ENCODE results near the gene WDR72.

The WDR72 gene

DNA sequence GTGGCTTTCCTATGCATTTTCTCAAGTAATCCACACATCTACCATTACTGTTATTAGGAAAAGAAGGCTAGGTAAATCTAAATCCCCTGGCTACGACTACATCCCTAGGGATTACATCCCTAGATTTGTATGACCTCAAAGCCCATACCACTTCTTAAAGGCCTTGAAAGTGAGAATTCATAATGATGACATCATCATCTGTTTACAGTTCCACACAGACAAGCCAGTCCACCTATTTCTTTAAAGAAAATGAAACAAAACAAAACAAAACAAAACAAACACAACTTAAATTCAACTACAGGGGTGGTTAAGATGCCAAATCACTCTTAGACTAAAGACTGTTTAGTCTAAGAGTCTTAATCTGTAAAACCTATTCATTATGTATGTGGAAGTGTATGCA lies 5.7 kb downstream of the WDR72 start:
- no peak overlapping the region for H3K27ac ChIP-seq (ENCODE audit: low read length)
- no peaks in the 10 kb centered on the region for H3K36me3 ChIP-seq (ENCODE audit: control insufficient read depth in 1 of 2, insufficient read depth in 2 of 2, low read length in 2 of 2)
- H3K27me3 ChIP-seq (ENCODE audit: low read depth, low read length): no peaks in the 10 kb centered on the region
- no peaks in the 10 kb centered on the region for H3K4me1 ChIP-seq (ENCODE audit: control insufficient read depth in 1 of 2, insufficient read depth in 2 of 2, low read length in 2 of 2)
- no peaks in the 10 kb centered on the region for H3K9me3 ChIP-seq (ENCODE audit: control insufficient read depth in 1 of 2, low read length in 2 of 2)
- H3K4me3 ChIP-seq (ENCODE audit: low read depth in 1 of 2, low read length in 2 of 2): no peak overlapping the region

DNA sequence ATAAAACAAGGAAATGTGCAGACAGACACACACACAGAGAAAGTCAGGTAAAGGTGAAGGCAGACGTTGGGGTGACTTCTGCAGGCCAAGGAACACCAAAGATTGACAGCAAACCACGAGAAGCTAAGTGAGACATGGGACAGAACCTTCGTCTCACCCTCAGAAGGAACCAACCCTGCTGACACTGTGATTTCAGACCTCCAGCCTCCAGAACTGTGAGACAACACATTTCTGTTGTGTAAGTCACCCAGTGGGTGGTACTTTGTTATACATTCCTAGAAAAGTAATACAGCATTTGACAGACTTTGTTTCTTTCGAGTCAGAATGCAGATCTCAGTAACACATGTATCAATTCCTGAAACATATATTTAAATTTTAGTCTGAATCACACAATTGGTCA lies 7.1 kb downstream of the WDR72 start:
- no peaks in the 10 kb centered on the region for H3K9me3 ChIP-seq (ENCODE audit: control insufficient read depth in 1 of 2, low read length in 2 of 2)
- H3K4me1 ChIP-seq (ENCODE audit: control insufficient read depth in 1 of 2, insufficient read depth in 2 of 2, low read length in 2 of 2): no peaks in the 10 kb centered on the region
- no peaks in the 10 kb centered on the region for H3K27me3 ChIP-seq (ENCODE audit: low read depth, low read length)
- H3K36me3 ChIP-seq (ENCODE audit: control insufficient read depth in 1 of 2, insufficient read depth in 2 of 2, low read length in 2 of 2): no peaks in the 10 kb centered on the region
- H3K4me3 ChIP-seq (ENCODE audit: low read depth in 1 of 2, low read length in 2 of 2): no peak overlapping the region
- no peak overlapping the region for H3K27ac ChIP-seq (ENCODE audit: low read length)

DNA sequence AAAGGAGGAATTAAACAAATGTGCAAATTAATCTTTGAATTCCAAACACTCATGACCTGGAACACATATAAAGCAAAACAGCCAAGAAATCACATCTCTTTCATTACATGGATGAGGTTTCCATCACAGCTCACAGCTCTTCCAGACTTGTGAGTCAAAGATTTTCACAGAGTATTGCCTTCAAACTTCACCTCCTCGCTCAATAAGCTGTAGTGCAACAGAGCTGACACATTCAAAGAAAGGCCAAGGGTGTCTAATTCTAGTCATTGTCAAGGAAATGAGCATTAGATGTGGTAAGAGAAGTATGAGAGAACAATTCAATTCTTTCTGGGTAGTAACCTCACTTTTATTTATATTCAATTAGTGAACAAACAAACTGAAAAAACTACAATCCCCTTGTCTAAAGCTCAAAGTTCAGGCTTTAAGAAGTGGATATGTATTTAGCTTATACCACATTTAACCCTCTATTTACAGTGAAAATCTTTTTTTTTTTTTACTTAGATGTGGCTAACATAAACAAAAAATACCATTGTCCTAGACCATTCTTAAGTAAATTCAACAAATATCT lies 11.9 kb downstream of the WDR72 start:
- H3K9me3 ChIP-seq (ENCODE audit: control insufficient read depth in 1 of 2, low read length in 2 of 2): no peaks in the 10 kb centered on the region
- H3K4me1 ChIP-seq (ENCODE audit: control insufficient read depth in 1 of 2, insufficient read depth in 2 of 2, low read length in 2 of 2): no peaks in the 10 kb centered on the region
- no peaks in the 10 kb centered on the region for H3K27me3 ChIP-seq (ENCODE audit: low read depth, low read length)
- no peak overlapping the region for H3K27ac ChIP-seq (ENCODE audit: low read length)
- H3K4me3 ChIP-seq (ENCODE audit: low read depth in 1 of 2, low read length in 2 of 2): no peak overlapping the region
- no peaks in the 10 kb centered on the region for H3K36me3 ChIP-seq (ENCODE audit: control insufficient read depth in 1 of 2, insufficient read depth in 2 of 2, low read length in 2 of 2)

DNA sequence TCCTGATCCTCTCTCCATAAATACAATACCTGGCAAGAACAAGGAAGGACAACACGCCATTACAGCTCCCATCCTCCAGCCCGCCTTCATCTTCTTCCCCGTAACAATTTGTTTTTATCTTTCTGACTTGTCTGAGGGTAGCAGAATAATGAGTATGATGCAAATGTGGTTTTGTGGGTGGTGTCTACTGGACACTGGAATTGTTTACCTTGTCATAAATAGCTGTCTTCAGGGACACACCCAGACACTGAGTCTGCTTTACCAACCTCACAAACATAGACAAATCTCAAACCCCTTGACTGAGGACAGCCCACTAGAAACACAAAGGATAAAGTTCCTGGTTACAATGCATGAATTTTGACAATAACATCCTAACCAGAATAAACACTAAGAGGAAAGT lies 13.4 kb downstream of the WDR72 start:
- Histone ChIP-seq H3K27me3 (ENCODE audit: low read depth, low read length) (no peaks in the 10 kb centered on the region), H3K27ac (ENCODE audit: low read length) (no peak overlapping the region), H3K36me3 (ENCODE audit: control insufficient read depth in 1 of 2, insufficient read depth in 2 of 2, low read length in 2 of 2) (no peaks in the 10 kb centered on the region), H3K4me1 (ENCODE audit: control insufficient read depth in 1 of 2, insufficient read depth in 2 of 2, low read length in 2 of 2) (no peaks in the 10 kb centered on the region), H3K4me3 (ENCODE audit: low read depth in 1 of 2, low read length in 2 of 2) (no peak overlapping the region), H3K9me3 (ENCODE audit: control insufficient read depth in 1 of 2, low read length in 2 of 2) (no peaks in the 10 kb centered on the region)

DNA sequence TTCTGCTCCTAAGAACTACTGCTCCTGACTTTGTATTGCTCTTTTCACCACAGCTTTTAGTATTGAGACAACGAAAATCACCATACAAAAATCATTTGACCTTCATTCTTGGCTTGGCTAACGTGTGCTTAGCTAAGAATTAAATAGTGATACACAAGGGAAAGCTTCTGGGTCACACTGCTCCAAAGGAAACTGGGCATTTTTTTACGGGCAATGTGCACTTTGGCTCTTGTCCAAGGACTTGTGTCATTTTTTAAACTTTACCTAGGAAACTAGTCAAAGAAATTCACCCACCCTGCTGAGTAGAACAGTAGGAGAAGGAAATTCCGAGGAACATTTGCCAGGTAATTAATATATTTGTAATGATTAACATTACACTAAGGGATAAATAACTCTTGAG lies 19.8 kb downstream of the WDR72 start:
- no peak overlapping the region for H3K4me3 ChIP-seq (ENCODE audit: low read depth in 1 of 2, low read length in 2 of 2)
- no peaks in the 10 kb centered on the region for H3K9me3 ChIP-seq (ENCODE audit: control insufficient read depth in 1 of 2, low read length in 2 of 2)
- no peak overlapping the region for H3K27ac ChIP-seq (ENCODE audit: low read length)
- H3K27me3 ChIP-seq (ENCODE audit: low read depth, low read length): no peaks in the 10 kb centered on the region
- H3K4me1 ChIP-seq (ENCODE audit: control insufficient read depth in 1 of 2, insufficient read depth in 2 of 2, low read length in 2 of 2): no peaks in the 10 kb centered on the region
- no peaks in the 10 kb centered on the region for H3K36me3 ChIP-seq (ENCODE audit: control insufficient read depth in 1 of 2, insufficient read depth in 2 of 2, low read length in 2 of 2)

DNA sequence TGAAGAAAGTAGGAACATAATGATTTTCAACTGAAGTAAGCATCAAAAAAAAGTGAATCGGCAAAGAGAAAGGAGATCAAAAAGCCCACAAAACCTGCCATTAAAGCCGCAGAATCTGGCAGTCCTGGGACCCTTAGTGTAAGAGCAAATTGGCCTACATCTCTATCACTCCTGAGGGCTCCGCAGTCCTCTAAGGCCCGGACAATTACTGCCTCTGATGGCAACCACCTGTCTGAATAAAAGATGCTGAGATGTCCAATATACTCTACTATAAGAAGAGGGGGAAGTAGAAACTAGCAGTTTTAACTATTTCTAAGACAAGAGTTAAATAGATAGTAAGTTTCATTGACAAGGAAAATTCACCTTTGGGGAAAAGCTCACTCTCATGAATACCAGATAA lies 20.3 kb downstream of the WDR72 start:
- no peaks in the 10 kb centered on the region for H3K36me3 ChIP-seq (ENCODE audit: control insufficient read depth in 1 of 2, insufficient read depth in 2 of 2, low read length in 2 of 2)
- no peaks in the 10 kb centered on the region for H3K4me1 ChIP-seq (ENCODE audit: control insufficient read depth in 1 of 2, insufficient read depth in 2 of 2, low read length in 2 of 2)

DNA sequence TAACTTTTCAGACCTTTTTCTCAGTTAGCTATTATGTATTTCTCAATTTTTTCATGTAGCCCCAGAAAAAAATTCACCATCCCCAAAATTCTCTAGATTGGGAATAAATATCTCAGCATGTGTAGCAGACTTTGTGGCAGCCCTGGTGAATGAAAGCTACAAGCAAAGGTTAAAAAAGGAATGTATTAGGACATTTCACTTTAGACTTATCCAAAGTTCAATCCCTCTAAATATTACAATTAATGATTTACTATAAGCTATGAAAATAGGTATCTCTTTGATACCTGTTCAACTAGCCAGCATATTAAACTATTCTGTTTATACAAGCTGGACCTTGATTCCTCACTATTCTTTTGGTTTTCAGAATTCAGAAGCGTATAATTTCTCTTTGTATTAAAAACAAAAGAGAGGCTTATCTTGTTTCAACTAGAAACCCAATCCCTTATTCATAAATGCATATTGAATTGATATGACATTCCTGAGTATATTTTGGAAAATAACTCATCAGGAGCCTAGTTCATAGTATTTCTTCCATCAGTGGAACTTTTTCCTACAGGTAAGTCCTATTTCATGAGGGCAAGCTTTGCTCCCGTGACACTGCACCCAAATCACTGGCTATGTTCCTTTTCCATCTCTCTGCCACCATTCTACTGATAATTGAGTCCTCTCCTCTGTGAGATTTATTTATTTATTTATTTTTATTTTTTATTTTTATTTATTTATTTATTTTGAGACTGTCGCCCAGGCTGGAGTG lies 38.0 kb downstream of the WDR72 start:
- H3K27ac ChIP-seq (ENCODE audit: low read length): no peak overlapping the region
- H3K4me1 ChIP-seq (ENCODE audit: control insufficient read depth in 1 of 2, insufficient read depth in 2 of 2, low read length in 2 of 2): no peaks in the 10 kb centered on the region
- no peak overlapping the region for H3K4me3 ChIP-seq (ENCODE audit: low read depth in 1 of 2, low read length in 2 of 2)
- H3K9me3 ChIP-seq (ENCODE audit: control insufficient read depth in 1 of 2, low read length in 2 of 2): no peaks in the 10 kb centered on the region
- no peaks in the 10 kb centered on the region for H3K27me3 ChIP-seq (ENCODE audit: low read depth, low read length)
- H3K36me3 ChIP-seq (ENCODE audit: control insufficient read depth in 1 of 2, insufficient read depth in 2 of 2, low read length in 2 of 2): no peaks in the 10 kb centered on the region

More for the DNA sequence above, 20.3 kb downstream of the WDR72 start:
- no peak overlapping the region for H3K4me3 ChIP-seq (ENCODE audit: low read depth in 1 of 2, low read length in 2 of 2)
- no peak overlapping the region for H3K27ac ChIP-seq (ENCODE audit: low read length)
- no peaks in the 10 kb centered on the region for H3K9me3 ChIP-seq (ENCODE audit: control insufficient read depth in 1 of 2, low read length in 2 of 2)
- no peaks in the 10 kb centered on the region for H3K27me3 ChIP-seq (ENCODE audit: low read depth, low read length)

DNA sequence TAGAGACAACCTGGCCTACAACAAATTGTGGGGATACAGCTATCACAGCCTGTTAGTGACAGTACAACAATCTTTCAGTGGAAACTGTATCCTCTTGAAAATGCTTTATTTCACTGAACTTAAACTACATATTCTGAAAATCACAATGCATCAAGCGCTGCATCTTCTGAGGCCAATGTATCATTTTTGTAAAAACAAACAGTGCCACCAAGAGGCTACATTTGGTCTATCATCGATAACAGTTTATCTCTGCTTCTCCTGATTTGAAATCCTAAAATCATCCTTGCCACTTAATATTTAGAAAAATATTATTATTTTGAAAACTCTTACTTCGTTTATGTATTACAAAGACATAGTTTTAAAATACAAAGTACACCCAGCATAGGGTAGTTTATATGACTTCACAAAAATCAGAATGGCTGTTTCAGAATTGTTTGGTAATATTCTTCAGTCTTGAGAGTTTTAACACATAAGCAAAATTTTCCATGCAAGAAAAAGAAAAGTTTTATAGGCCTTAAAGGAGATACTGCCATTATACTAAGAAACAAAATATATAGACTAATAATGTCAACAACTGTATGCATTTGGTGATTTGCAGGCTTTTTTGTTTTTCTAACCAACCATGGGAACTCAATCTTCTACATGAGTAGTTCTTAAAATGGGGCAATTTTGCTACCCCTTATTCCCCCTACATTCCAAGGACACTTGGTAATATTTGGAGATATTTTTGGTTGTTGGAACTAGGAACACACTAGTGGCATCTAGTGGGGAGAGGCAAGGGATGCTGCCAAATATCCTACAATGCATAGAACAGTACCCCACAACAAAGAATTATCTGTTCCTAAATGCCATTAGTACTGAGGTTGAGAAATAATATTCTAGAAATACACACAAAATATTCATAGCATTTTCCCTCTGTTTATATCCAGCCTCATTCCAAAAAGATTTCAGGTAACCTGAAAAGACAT lies 42.3 kb downstream of the WDR72 start:
- H3K4me3 ChIP-seq (ENCODE audit: low read depth in 1 of 2, low read length in 2 of 2): no peak overlapping the region
- H3K9me3 ChIP-seq (ENCODE audit: control insufficient read depth in 1 of 2, low read length in 2 of 2): no peaks in the 10 kb centered on the region
- H3K36me3 ChIP-seq (ENCODE audit: control insufficient read depth in 1 of 2, insufficient read depth in 2 of 2, low read length in 2 of 2): no peaks in the 10 kb centered on the region
- no peaks in the 10 kb centered on the region for H3K27me3 ChIP-seq (ENCODE audit: low read depth, low read length)
- no peak overlapping the region for H3K27ac ChIP-seq (ENCODE audit: low read length)
- H3K4me1 ChIP-seq (ENCODE audit: control insufficient read depth in 1 of 2, insufficient read depth in 2 of 2, low read length in 2 of 2): no peaks in the 10 kb centered on the region

DNA sequence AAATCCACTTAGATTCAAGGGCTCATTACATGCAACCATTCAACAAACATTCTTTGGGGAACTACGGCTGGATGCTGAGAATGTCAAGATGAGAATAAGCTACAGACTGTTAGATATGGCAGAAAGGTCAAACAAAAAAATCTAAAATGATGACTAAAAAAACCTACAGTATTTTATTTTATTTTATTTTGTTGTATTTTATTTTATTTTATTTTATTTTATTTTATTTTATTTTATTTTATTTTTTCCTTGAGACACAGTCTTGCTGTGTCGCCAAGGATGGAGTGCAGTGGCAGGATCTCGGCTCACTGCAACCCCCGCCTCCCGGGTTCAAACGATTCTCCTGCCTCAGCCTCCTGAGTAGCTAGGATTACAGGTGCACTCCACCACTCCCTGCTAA lies 46.2 kb downstream of the WDR72 start:
- Histone ChIP-seq H3K4me1 (ENCODE audit: control insufficient read depth in 1 of 2, insufficient read depth in 2 of 2, low read length in 2 of 2) (no peaks in the 10 kb centered on the region), H3K9me3 (ENCODE audit: control insufficient read depth in 1 of 2, low read length in 2 of 2) (no peaks in the 10 kb centered on the region), H3K27me3 (ENCODE audit: low read depth, low read length) (no peaks in the 10 kb centered on the region), H3K27ac (ENCODE audit: low read length) (no peak overlapping the region), H3K4me3 (ENCODE audit: low read depth in 1 of 2, low read length in 2 of 2) (no peak overlapping the region), H3K36me3 (ENCODE audit: control insufficient read depth in 1 of 2, insufficient read depth in 2 of 2, low read length in 2 of 2) (no peaks in the 10 kb centered on the region)

DNA sequence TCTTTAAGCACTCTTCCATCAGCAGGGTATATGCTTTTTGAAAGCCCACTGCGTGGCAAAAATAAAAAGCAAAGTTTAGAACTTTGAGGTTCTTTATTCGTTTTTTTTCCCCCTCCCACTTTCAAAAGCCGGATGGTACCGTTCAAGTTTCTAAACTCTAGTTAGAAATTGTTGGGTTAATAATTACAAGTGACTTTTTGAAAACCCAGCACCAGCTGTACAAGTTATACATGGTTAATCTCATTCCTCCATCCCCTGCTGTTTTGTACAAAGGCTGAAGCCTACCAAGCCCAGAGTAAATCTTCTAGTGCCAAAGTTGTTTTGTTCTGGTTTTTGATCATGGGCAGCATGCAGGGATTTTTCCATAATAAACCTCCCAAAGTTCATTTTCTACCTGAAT lies 48.6 kb downstream of the WDR72 start:
- H3K27ac ChIP-seq (ENCODE audit: low read length): no peak overlapping the region
- H3K27me3 ChIP-seq (ENCODE audit: low read depth, low read length): no peaks in the 10 kb centered on the region
- H3K36me3 ChIP-seq (ENCODE audit: control insufficient read depth in 1 of 2, insufficient read depth in 2 of 2, low read length in 2 of 2): no peaks in the 10 kb centered on the region
- H3K9me3 ChIP-seq (ENCODE audit: control insufficient read depth in 1 of 2, low read length in 2 of 2): no peaks in the 10 kb centered on the region
- no peak overlapping the region for H3K4me3 ChIP-seq (ENCODE audit: low read depth in 1 of 2, low read length in 2 of 2)
- H3K4me1 ChIP-seq (ENCODE audit: control insufficient read depth in 1 of 2, insufficient read depth in 2 of 2, low read length in 2 of 2): no peaks in the 10 kb centered on the region

DNA sequence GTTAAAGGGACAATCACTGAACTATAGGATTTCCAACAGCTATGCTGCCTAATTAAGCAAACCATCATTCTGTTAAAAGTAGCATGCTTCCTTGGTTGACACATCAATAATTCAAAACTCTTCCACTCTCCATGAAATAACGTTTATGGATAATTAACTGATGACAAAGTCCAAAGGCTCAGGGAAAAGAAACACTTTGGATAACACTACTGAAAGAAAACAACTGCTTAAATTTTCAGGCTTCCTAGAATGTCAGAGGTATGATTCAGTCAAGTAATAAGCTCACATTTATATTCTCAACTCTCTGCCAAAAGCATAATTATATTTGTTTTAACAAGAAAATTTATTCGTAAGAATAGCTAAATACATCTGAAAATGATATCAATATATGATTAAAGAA lies 49.6 kb downstream of the WDR72 start:
- no peaks in the 10 kb centered on the region for H3K9me3 ChIP-seq (ENCODE audit: control insufficient read depth in 1 of 2, low read length in 2 of 2)
- no peak overlapping the region for H3K4me3 ChIP-seq (ENCODE audit: low read depth in 1 of 2, low read length in 2 of 2)
- no peaks in the 10 kb centered on the region for H3K36me3 ChIP-seq (ENCODE audit: control insufficient read depth in 1 of 2, insufficient read depth in 2 of 2, low read length in 2 of 2)
- no peaks in the 10 kb centered on the region for H3K27me3 ChIP-seq (ENCODE audit: low read depth, low read length)
- no peaks in the 10 kb centered on the region for H3K4me1 ChIP-seq (ENCODE audit: control insufficient read depth in 1 of 2, insufficient read depth in 2 of 2, low read length in 2 of 2)
- H3K27ac ChIP-seq (ENCODE audit: low read length): no peak overlapping the region
